Skeletal muscle satellite cell (primary cell): ENCODE data around the gene TMEM141.
"Not testable (repeated sequence)": the region's sequence is repeated elsewhere in the genome, so short reads cannot be mapped to it uniquely, and the experiment has no call there.

ENCODE experiments used
- H3K27me3 ChIP-seq: 2 replicates; pipeline ENCODE4 v1.7.0; 2013; ENCODE audit warnings: low read length; ENCODE audit not compliant: control insufficient read depth, insufficient read depth
- H3K36me3 ChIP-seq: 2 replicates; pipeline ENCODE4 v1.7.0; 2013; ENCODE audit warnings: mild to moderate bottlenecking, control low read depth, low read length; ENCODE audit not compliant: insufficient read depth
- H3K4me1 ChIP-seq: 2 replicates; pipeline ENCODE4 v1.7.0; 2013; ENCODE audit warnings: low read length; ENCODE audit not compliant: control insufficient read depth, insufficient read depth
- H3K4me2 ChIP-seq: 2 replicates; pipeline ENCODE4 v1.7.0; 2013; ENCODE audit warnings: mild to moderate bottlenecking, low read length
- H3K4me3 ChIP-seq: 2 replicates; pipeline ENCODE4 v1.7.0; 2013; ENCODE audit warnings: low read length
- H3K9ac ChIP-seq: 2 replicates; pipeline ENCODE4 v1.7.0; 2013; ENCODE audit warnings: mild to moderate bottlenecking, low read depth, low read length, moderate library complexity
- H3K9me3 ChIP-seq: replicated peaks from 2 replicates; pipeline ENCODE4 v1.7.0; 2013; ENCODE audit warnings: mild to moderate bottlenecking, control low read depth, low read length

Gene TMEM141

DNA sequence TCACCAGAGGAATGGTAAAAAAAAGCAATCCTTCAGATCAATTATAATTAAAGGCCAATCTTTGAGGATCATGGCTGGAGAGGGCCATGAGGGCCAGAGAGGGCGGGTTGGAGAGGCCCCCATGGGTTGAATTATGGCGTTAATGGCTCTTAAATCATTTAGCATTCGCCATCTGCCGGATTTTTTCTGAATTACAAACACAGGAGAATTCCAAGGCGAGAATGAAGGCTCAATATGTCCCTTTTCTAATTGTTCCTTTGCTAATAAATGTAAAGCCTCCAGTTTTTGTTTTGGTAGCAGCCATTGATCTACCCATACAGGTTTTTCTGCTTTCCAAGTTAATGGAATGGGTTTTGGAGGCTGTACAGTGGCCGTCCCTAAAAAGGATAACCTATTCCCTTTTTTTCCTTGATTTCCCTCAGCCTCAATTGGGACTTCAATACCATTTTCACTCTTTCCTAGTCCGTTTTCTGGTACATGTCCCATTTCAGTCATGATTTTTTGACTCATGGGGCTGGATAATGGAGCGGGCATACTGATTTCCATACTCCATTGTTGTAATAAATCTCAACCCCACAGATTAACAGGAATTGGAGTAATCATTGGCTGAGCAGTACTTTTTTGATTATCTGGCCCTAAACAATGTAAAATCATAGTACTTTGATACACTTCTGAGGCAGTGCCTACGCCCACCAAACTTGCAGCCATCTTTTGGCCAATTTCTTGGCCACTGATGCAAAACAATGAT, 6.7 kb upstream of the TMEM141 start:
- H3K4me1 ChIP-seq = no peaks in the 10 kb centered on the region
- H3K4me3 ChIP-seq = no peak overlapping the region
- no peak overlapping the region for H3K9ac ChIP-seq
- H3K9me3 ChIP-seq = no peaks in the 10 kb centered on the region
- no peaks in the 10 kb centered on the region for H3K36me3 ChIP-seq
- H3K4me2 ChIP-seq = no peak overlapping the region
- H3K27me3 ChIP-seq = peaks cover 29% of the 10 kb centered on the region

DNA sequence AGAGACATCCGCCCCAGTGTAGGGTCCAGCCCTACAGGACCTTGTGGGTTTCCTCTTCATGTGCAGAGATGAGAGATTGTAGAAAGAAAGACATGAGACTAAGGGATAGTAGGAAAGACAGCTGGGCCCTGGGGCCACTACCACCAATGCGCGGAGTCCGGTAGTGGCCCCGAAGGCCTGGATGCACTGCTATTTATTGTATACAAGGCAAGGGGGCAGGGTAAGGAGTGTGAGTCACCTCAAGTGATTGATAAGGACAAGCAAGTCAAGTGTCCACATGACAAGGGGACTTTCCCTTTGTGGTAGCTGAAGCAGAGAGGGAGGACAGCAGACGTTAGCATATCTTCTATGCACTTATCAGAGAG, 6.2 kb upstream of the TMEM141 start:
- Histone ChIP-seq H3K4me2 (no peak overlapping the region), H3K9ac (no peak overlapping the region), H3K4me3 (no peak overlapping the region), H3K4me1 (peaks cover under 1% of the 10 kb centered on the region), H3K27me3 (peaks cover 23% of the 10 kb centered on the region), H3K9me3 (no peaks in the 10 kb centered on the region), H3K36me3 (no peaks in the 10 kb centered on the region)

- not testable (repeated sequence) for H3K36me3 ChIP-seq, H3K4me1 ChIP-seq, H3K9ac ChIP-seq, H3K4me2 ChIP-seq, H3K4me3 ChIP-seq, H3K9me3 ChIP-seq
- peaks cover 16% of the 10 kb centered on the region for H3K27me3 ChIP-seq
Measured at GRCh38 chr9:136785565-136786355, 5.4 kb upstream of the TMEM141 start.

DNA sequence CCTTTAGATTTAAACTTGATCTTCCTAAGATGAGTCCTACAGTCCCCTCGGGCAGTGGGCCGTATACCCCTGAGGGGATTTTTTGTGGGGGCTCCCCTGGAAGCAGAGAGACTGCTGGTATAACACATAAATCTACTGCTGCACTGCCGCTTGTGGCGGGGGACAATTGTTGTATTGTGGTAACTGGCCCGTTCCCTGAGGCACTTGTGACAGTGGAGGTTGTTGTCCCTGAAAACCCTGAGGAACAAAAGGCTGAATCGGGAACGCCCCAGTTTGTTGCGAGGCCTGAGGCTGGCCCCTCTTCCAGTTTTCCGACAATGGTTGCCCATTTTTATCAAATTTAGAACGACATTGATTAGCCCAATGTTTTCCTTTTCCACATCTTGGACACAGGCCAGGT, 4.7 kb upstream of the TMEM141 start:
- Histone ChIP-seq H3K9me3 (no peaks in the 10 kb centered on the region), H3K27me3 (peaks cover 11% of the 10 kb centered on the region), H3K4me3 (no peak overlapping the region), H3K9ac (no peak overlapping the region), H3K4me1 (peaks cover 7% of the 10 kb centered on the region), H3K36me3 (no peaks in the 10 kb centered on the region), H3K4me2 (no peak overlapping the region)

GRCh38 chr9:136786983-136787382, 4.2 kb upstream of the TMEM141 start:
- H3K36me3 ChIP-seq, H3K4me2 ChIP-seq: not testable (repeated sequence)
- peaks cover 11% of the 10 kb centered on the region for H3K27me3 ChIP-seq

DNA sequence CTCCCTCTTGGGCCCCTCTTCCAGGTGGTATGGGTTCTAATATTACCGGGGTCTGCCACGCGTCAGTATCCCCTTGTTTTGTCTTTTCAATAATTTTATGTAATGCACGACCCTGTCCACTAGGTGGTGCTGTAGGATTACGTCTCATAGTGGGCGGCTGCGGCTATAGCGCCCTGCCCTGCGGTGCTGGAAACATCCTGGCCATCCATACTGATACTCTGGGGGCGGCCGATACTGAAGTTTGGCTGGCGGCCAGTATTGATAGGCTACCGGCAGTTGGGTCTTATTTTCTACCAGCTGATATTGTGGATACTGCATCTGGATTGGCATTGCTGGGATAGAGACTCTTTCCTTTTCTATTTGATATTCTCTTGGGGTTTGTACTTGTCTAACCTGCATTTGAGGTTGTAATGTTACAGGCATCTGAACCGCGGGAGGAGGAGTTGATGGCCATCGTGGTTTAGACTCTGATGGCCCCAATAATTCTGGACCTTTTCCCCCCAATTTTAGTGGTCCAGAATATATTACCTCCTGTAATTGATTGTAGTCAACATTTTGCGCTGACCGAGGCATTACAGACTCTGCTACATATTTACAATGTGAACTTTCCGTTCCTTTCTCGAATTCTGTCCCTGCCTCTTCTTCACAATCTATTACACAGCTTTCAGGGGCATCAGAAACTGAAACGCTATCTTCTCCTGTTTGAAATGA, 3.3 kb upstream of the TMEM141 start:
- H3K4me3 ChIP-seq = no peak overlapping the region
- H3K36me3 ChIP-seq = no peaks in the 10 kb centered on the region
- H3K4me1 ChIP-seq = peaks cover 12% of the 10 kb centered on the region
- no peak overlapping the region for H3K9ac ChIP-seq
- H3K9me3 ChIP-seq = no peaks in the 10 kb centered on the region
- H3K4me2 ChIP-seq = peak overlapping the region; percentile 28
- H3K27me3 ChIP-seq = peaks cover 8% of the 10 kb centered on the region

More at GRCh38 chr9:136786983-136787382, 4.2 kb upstream of the TMEM141 start:
- not testable (repeated sequence) for H3K9ac ChIP-seq, H3K4me3 ChIP-seq, H3K4me1 ChIP-seq, H3K9me3 ChIP-seq

DNA sequence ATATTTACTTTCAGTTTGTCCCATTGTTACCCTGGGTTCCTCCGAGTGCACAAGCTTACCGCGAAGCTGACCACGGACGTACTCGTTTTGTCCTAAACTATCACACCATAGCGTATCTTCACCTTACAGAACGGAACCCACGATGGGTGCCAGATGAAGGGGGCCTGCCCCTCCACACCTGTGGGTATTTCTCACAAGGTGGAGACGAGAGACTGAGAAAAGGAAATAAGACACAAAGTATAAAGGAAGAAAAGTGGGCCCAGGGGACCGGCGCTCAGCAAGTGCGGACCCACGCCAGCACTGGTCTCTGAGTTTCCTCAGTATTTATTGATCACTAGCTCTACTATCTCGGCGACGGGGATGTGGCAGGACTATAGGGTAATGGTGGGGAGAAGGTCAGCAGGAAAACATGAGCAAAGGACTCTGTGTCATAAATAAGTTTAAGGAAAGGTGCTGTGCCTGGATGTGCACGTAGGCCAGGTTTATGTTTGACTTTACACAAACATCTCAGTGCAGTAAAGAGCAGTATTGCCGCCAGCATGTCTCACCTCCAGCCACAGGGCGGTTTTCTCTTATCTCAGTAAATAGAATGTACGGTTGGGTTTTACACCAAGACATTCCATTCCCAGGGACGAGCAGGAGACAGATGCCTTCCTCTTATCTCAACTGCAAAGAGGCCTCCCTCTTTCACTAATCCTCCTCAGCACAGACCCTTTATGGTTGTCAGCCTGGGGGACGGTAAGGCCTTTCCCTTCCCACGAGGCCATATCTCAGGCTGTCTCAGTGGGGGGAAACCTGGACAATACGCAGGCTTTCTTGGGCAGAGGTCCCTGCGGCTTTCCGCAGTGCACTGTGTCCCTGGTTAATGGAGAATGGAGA, 2.3 kb upstream of the TMEM141 start:
- H3K36me3 ChIP-seq, H3K4me3 ChIP-seq, H3K9me3 ChIP-seq, H3K4me2 ChIP-seq, H3K27me3 ChIP-seq, H3K9ac ChIP-seq: not testable (repeated sequence)
- H3K4me1 ChIP-seq = peaks cover 12% of the 10 kb centered on the region

DNA sequence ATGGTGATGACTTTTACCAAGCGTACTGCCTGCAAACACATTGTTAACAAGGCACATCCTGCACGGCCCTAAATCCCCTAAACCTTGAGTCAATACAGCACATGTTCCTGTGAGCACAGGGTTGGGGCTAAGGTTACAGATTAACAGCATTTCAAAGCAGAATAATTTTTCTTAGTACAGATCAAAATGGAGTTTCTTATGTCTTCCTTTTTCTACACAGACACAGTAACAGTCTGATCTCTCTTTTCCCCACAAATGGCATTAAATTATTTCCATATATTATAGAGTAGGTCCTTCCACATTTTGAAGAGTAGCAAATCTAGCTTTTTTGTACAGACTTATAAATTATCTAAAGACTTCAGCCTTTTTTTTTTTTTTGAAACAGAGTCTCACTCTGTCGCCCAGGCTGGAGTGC, 1.6 kb upstream of the TMEM141 start:
- Histone ChIP-seq H3K27me3 (peaks cover 8% of the 10 kb centered on the region), H3K4me3 (no peak overlapping the region), H3K4me2 (no peak overlapping the region), H3K9ac (no peak overlapping the region), H3K4me1 (peaks cover 12% of the 10 kb centered on the region), H3K9me3 (no peaks in the 10 kb centered on the region), H3K36me3 (no peaks in the 10 kb centered on the region)

DNA sequence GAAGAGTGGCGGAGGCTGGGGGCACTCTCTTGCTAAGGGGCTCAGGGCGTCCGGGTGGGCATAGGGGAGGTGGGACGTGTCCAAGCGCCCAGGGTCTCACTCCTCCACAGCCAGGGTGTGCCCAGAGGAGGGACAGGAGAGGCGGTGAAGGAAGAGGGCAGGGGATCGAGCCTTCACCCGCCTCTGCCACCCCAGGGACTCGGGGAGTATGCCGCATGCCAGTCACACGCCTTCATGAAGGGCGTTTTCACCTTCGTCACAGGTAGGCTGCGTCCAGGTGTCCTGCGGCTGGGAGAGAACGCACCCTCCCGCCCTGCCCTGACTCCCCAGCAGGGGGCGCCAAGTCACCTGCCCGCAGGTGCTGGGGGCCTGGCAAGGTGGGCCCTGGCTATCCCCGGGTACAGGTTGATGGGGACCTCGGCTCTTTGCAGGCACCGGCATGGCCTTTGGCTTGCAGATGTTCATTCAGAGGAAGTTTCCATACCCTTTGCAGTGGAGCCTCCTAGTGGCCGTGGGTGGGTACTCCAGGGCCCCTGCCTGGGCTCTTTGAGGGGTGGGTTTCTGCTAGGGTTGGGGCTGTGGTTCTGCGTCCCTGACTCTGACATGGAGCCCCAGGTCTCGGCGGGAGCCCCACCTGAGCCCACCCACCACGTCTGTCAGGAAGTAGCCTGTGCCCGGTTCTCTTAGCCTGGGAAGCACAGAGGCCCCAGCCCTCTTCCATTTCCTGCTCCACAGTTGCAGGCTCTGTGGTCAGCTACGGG, 552 bp downstream of the TMEM141 start:
- peak overlapping the region; percentile 99 for H3K4me3 ChIP-seq
- no peaks in the 10 kb centered on the region for H3K9me3 ChIP-seq
- peak overlapping the region; percentile 92 for H3K9ac ChIP-seq
- H3K27me3 ChIP-seq = peaks cover 11% of the 10 kb centered on the region
- peak overlapping the region; percentile 100 for H3K4me2 ChIP-seq
- H3K4me1 ChIP-seq = peaks cover 12% of the 10 kb centered on the region
- H3K36me3 ChIP-seq = no peaks in the 10 kb centered on the region

- Histone ChIP-seq H3K4me1 (peaks cover 12% of the 10 kb centered on the region), H3K9me3 (no peaks in the 10 kb centered on the region), H3K27me3 (peaks cover 12% of the 10 kb centered on the region), H3K9ac (peak overlapping the region; percentile 92), H3K36me3 (no peaks in the 10 kb centered on the region), H3K4me3 (peak overlapping the region; percentile 99), H3K4me2 (peak overlapping the region; percentile 100)
Measured at GRCh38 chr9:136792321-136793085, 1.4 kb downstream of the TMEM141 start.
